Kidney glomerular epithelial cell (primary cell): Measurements from ENCODE around the gene HCN3.
"Not testable (repeated sequence)": the region's sequence is repeated elsewhere in the genome, so short reads cannot be mapped to it uniquely, and the experiment has no call there.

Experiments used
- DNase-seq: peaks from one replicate; lab custom pipeline; 2025; lab: John Stamatoyannopoulos, UW

HCN3 gene

GRCh38 chr1:155277070-155277901 lies at the start of gene HCN3:
Gene HCN3, plus strand, starts transcription at chr1:155277463. Its CDS starts 128 bp downstream, at chr1:155277591.
- peak; percentile 98 for DNase-seq

GRCh38 chr1:155228096-155228427 lies 49.2 kb upstream of the HCN3 start:
- no peak for DNase-seq

GRCh38 chr1:155231302-155231701 lies 46.0 kb upstream of the HCN3 start:
- not testable (repeated sequence) for DNase-seq

DNA sequence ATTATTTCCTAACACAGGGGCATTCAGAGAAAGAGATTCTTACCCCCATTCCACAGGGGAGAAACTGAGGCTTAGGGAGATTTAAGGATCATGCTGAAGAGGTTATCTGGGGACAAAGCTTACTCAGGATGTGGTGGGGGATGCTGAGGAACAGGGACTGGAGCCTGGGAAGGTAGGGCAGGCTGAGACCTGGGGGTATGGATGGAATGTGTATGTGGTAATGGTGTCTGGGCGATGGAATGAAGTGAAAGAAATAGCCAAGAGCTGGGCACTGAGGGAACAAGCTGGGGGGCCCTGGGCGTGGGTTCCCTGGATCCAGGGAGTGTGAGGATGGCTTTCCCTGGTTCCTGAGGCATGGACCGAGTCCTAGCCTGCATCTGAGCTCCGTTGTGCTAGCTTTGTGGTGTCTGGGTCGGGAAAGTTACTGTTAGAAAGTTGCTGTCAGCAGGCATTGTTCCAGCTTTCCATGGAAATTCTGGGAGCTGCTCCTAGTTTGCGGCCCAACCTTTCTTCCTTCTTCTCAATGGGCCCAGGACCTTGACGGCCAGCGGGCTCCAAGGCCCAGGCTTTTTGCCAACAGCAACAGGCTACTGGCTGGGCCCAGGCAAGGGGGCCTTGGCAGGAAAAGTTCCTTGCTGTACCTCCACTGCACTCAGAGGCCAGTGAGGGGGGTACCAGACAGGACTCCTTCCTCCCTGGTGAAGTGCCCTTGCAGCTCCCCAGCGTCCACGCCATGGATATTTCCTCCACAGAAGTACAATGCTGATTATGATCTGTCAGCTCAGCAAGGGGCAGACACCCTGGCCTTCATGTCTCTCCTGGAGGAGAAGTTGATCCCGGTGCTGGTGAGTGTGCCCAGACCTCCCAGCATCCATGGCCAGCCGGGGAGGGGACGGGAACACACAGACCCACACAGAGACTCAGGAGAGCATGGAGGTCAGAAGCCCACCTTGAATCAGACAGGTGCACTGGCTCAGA lies 45.0 kb upstream of the HCN3 start:
- DNase-seq, result not testable (repeated sequence)

DNA sequence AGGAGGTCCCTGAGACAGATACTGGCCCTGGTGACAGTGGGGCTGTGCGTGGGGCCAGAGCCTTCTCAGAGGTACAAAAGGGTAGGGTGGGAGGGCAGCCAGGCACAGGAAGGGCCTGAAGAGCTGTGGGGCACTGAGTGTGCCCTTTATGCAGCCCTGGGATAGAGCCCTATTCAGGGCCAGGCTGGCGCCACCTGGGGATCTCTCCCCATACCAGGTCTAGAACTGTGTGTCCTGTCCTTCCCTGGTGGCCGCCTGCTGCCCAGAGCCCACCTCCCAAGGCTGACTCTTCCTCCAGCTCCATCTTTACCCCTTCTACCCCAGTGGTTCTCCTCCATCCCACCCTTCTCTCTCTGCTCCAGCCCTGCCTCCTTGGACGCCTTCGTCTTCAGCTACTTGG lies 43.8 kb upstream of the HCN3 start:
- not testable (repeated sequence) for DNase-seq

GRCh38 chr1:155235375-155235774 lies 41.9 kb upstream of the HCN3 start:
- not testable (repeated sequence) for DNase-seq

DNA sequence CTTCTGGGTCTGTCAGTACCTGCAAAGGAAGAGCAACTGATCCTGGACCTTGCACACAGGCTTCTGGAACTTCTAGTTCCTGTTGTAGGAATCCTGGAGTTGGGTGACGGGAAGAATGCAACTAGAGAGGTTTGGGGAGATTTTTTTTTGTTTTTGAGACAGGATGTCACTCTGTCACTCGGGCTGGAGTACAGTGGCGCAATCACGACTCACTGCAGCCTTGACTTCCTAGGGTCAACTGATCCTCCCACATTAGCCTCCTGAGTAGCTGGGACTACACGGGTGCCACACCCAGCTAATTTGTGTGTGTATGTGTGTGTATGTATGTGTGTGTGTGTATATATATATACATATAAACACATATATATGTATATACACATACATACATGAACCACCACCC lies 40.8 kb upstream of the HCN3 start:
- DNase-seq, result no peak

DNA sequence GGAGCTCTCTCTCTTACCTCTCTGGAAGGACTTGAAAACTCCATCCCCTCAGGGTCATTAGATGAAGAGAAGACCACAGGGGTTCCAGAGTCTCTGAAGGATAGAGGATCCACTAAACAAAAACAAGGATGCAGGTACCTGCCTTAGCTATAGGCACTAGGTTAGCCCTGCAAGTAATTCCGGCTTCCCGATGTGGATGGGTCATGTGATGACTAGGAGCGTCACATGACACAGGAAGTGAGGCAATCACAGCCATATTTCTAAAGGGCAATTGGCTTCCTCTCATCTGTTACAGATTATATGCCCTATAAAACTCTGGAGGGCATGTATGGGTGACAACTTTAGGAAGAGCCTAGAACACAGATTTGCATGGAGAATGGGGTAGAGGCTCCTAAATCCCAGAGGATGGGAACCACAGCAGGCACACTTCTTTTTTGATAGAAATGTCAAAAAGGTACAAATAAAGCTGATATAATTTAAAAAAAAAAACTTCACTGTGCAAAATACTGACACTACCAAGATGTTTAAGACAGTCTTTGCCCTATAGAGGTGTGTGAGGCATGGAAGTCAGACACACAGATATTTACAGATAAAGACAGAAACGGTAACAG lies 36.1 kb upstream of the HCN3 start:
- peak; percentile 77 for DNase-seq

DNA sequence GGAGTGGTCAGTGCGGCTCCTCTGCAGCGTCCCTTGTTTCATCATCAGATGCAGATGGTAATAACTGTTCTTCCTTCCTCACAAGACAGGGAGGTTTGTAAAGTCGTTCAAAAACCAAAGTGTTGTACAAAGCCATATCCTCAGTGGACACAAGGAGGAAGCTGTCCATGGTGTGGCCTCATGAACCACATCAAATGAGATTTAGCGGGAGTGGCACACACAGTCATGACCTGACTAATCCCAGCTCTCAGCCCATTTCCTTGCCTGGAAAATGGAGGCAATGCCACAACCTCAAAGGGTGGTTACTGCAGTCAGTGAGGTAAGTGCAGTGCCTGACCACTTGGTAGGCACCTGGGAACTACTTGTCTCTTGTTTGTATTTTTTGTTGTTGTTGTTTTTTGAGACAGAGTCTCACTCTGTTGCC lies 35.4 kb upstream of the HCN3 start:
- no peak for DNase-seq

DNA sequence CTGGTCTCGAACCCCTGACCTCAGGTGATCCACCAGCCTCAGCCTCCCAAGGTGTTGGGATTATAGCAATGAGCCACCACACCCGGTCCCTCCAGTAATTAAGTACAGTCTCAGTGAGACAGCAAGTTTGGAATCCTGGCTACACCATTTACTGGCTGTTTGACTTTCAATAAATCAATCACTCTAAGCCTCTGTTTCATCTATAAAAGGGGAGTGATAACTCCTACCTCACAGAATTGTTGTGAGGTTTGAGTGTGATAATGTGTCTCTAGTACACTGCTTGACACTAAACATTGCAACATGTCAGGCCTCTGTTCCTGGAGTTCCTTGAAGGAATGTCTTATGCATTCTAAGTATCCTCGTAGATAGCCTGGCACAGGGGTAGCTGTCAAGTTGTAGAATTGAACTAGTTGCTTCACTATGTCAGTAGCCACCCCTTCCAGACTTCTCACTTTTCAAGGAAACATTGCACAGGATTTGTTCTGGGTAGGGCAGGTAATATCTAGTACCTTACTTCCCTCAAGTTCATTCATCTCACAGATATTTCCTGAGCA lies 34.4 kb upstream of the HCN3 start:
- DNase-seq, result no peak

- peak; percentile 97 for DNase-seq
Measured at GRCh38 chr1:155244368-155245162, 32.7 kb upstream of the HCN3 start.

DNA sequence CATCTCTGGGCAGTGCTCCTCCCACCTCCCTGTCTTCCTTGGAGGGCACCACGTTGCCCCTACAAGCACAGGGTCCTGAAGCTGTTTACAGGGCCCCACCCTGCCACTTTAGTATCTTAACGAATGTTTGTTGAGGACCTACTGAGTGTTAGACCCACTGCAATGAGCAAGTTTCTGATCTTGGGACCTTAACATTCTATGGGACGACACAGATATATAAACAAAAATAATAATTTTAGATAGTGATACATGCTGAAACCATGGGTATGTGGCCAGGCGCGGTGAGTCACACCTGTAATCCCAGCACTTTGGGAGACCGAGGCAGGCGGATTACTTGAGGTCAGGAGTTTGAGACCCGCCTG lies 32.1 kb upstream of the HCN3 start:
- no peak for DNase-seq

DNA sequence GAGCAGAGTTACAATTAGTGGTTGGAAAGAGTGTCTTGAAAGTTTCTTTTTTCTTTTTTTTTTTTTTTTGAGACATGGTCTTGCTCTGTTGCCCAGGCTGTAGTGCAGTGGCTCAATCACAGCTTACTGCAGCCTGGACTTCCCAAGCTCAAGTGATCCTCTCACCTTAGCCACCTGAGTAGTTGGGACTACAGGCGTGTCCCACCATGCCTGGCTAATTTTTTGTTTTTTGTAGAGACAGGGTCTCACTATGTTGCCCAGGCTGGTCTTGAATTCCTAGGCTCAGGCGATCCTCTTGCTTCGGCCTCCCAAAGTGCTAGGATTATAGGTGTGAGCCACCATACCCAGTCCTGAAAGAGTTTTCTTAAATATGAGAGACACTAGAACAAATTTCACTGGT lies 30.5 kb upstream of the HCN3 start:
- DNase-seq, result not testable (repeated sequence)

DNA sequence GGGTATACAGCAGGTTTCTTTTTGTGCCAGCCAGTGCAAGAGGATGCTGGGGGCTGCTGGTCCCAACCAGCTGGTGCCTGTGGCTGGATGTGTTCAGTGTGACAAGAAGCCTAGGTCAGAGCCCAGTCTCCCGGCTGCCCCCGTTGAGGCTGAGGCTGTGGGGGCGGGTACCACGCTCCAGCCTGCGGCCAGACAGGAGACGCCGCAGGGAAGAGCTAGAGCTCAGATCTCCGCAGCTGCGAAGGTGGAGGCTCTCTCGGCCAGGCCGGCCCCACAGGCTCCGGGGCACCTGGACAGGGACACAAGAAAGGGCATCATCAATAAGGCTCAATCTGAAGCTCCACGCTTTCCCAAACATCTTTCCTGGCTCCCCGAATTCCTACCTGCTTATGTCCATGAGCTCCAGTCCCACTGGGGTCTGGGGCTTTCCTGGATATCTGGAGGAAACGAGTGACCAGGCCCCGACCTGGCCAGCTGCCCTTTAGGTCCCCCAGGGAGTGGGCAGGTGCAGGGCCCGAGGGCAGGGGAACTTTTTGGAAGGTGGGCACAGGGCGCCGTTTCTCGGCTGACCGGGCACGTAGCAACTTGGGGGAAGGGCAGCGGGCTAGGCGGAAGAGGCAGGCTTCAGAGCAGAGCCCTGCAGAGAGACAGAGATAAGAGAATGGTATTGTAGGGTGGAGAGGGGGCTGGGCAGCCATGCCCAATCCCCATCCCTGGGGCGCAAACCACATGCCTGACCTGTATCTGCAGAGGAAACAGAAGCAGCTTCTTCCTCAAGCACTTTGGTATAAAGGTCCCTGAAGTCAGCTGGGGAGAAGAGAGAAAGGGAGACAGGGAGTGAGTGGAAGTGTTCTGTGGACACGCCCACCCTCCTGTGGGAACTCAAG lies 29.4 kb upstream of the HCN3 start:
- no peak for DNase-seq

GRCh38 chr1:155250246-155250632 lies 27.0 kb upstream of the HCN3 start:
- no peak for DNase-seq

GRCh38 chr1:155250633-155251449 lies 26.4 kb upstream of the HCN3 start:
- peak; percentile 64 for DNase-seq

DNA sequence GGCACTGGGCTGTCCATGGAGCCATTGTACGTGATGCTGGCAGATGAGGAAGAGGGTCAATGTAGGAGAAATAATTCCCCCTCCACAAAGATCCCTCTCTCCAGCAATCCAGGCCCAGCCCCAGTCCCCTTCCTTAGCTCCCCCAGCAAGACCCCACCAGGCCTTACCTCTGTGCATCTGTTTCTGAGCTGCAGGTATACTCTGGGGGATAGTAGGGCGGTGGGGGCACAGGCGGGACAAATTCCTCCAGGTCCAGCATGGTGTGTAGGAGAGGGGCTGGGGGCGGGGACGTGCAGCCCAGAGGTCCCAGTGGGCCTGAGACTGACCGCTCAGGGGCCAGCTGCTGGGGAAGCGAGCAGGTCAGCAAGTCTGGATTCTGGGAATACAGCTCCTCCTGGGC lies 25.7 kb upstream of the HCN3 start:
- no peak for DNase-seq

DNA sequence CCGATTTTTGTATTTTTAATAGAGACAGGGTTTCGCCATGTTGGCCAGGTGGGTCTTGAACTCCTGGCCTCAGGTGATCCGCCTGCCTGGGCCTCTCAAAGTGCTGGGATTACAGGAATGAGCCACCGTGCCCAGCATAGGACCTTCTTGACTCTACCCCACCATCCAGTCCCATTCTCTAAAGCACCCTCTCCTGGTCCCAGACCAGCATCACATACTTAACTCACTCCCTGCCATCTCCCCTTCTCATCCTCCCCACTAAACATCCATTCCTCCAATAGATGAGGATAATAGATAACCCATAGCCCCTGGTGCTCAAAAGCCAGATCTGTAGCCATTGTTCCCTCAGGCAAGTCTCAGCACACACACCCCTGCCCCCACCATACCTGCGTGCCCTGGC lies 24.1 kb upstream of the HCN3 start:
- DNase-seq, result no peak

DNA sequence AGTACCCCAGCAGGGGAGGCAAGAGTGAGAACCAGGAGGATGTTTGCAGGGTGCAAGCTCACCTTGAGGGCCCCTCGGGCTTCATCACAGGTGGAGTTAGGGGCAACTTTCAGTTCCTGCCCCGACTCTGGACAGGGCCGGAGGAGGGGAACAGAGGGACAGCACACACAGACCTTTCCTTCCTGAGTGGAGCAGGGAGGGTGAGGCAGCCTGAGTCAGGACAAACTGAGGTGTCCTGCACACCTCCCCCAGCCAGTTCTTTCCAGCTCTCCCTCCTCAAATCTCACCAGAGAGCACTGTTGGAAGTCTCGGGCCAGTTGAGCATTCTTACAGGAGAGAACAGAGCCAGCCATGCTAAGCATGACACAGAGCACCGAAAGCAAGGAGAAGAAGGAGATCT lies 23.5 kb upstream of the HCN3 start:
- no peak for DNase-seq
